ENCODE data around the gene ZNF33A.
"Not testable (repeated sequence)": the region's sequence is repeated elsewhere in the genome, so short reads cannot be mapped to it uniquely, and the experiment has no call there.

The ZNF33A gene

GRCh38 chr10:38045129-38045528 lies 34.7 kb downstream of the ZNF33A start:
- no peak for DNase-seq (ENCODE audit: low read depth)

DNA sequence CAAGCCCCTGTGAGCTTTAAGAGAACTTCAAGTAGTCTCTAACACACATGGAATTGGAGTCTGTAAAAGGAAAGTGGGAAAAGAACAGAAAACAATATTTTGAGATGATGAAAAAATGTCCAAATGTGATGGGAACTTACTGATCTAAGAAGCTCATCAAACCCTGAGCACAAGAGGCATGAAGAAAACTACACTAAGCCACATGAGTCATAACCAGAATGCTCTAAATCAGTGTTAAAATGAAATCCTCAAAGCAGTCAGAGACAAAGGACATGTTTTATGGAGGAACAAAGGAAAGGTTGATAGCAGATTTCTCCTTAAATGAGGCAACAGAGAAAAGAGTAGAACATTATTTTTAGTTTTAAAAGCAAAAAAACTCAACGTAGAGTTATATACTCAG lies 37.2 kb downstream of the ZNF33A start:
- no peak for DNase-seq (ENCODE audit: low read depth)

- DNase-seq (ENCODE audit: low read depth), result no peak
These were observed 39.7 kb downstream of the ZNF33A start for GRCh38 chr10:38050212-38050611.

GRCh38 chr10:38054361-38054797 lies 43.9 kb downstream of the ZNF33A start:
- DNase-seq (ENCODE audit: low read depth), result peak; percentile 68

- DNase-seq (ENCODE audit: low read depth), result not testable (repeated sequence)
These were observed 44.9 kb downstream of the ZNF33A start for GRCh38 chr10:38055274-38055894.

- DNase-seq (ENCODE audit: low read depth), result peak; percentile 73
These were observed 59.2 kb downstream of the ZNF33A start for GRCh38 chr10:38069663-38070062.

DNA sequence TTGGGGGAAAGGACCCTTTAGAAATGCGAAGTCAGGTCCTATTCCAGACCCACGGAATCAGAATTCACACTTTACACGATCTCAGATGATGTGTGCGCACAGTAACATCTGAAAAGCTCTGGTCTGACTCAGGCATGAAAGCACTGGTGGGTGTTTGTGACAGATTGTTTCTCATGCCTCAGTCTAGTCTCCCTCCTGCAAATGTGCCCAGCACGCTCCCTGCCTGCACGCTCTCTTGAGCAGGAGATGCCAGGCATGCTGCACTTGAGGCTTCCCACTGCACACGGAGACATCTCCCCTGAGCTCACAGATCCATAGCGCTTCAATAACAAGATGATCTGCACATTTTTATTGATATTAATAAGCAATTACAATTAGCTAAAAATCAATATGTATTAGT lies 60.0 kb downstream of the ZNF33A start:
- no peak for DNase-seq (ENCODE audit: low read depth)

DNA sequence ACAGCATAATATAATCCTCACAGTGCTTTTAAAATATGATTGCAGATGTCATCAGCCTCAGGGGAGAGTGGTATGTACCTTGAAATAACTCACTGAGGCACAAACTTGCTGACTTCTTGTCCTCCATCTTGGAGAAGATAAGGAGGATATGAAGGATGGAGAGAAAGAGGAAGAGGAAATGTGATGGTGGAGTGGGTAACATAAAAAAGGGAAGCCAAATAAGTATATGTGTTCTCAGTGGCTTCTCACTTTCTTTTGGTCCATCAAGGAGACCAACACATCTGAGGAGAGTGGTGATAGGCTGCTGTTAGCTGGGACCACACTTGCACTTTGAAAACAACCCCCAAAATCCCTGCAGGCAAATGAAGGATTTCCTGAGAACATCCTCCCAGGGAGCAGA lies 62.1 kb downstream of the ZNF33A start:
- no peak for DNase-seq (ENCODE audit: low read depth)

DNA sequence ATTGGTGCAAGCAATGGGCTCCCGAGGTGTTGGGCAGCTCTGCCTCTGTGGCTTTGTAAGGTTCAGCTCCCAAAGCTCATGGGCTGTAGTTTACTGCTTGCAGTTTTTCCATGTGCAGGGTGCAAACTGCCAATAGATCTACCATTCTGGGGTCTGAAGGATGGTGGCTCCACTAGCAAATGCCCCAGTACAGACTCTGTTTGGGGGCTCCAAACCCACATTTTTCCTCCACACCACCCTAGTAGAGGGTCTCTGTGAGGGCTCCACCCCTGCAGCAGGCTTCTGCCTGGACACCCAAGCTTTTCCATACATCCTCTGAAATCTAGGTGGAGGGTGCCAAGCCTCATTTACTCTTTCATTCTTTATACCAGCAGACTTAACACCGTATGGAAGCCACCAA lies 66.2 kb downstream of the ZNF33A start:
- no peak for DNase-seq (ENCODE audit: low read depth)

GRCh38 chr10:38093318-38093717 lies 82.8 kb downstream of the ZNF33A start:
- DNase-seq (ENCODE audit: low read depth), result not testable (repeated sequence)

DNA sequence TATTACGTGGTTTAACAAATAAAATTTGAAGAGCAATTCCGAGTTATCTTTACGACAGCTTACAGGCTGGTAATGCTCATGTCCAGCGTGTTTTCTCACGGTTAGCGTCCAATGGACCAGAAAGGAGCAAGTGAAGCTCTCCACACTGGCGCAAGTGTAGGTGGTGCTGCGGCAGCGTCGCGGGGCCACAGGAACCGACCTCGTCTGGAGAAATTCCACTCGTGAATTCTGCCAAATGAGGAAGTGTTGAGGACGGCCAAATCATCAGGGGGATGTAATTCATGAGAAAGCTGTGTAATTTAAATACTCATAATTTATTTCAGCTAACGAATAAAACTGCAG lies 83.3 kb downstream of the ZNF33A start:
- DNase-seq (ENCODE audit: low read depth), result peak; percentile 1

- DNase-seq (ENCODE audit: low read depth), result peak; percentile 98
These were observed 83.9 kb downstream of the ZNF33A start, which contains the start of gene ZNF37A for GRCh38 chr10:38094158-38094926. Gene ZNF37A (plus strand): TSS chr10:38094337. CDS start chr10:38096618, 2,281 bp downstream.

- DNase-seq (ENCODE audit: low read depth), result peak; percentile 0
These were observed 84.6 kb downstream of the ZNF33A start for GRCh38 chr10:38094927-38095574.

GRCh38 chr10:38102880-38103279 lies 92.4 kb downstream of the ZNF33A start:
- DNase-seq (ENCODE audit: low read depth), result no peak

DNA sequence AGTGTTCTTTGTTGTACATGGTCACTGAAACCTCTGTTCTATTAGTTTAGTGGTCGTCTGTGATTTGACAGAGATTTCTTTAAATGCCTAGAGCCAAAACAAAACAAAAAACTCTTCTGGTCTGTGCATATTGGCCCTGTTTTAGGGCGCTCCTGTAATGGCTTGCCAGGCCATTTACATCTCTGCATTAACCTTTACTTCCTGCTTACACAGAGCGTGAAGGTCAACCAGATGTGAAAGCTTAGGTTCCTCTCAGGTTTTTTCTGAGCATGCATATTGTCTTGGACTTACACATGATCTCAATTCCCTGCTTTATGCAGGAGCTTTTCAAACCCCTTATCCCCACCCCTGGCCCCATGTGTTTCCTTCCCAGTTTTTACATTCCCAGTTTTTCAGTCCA lies 93.3 kb downstream of the ZNF33A start:
- DNase-seq (ENCODE audit: low read depth), result no peak

- DNase-seq (ENCODE audit: low read depth), result no peak
These were observed 101.7 kb downstream of the ZNF33A start for GRCh38 chr10:38112159-38112558.

All from stromal cell of bone marrow (primary cell).